GM21717 (cell line): ENCODE measurements around the gene DLGAP3.

Source experiments
- ATAC-seq: cut with Tn5 transposase; IDR thresholded peaks from one replicate; pipeline ENCODE4 v1.9.1; 2021; ENCODE audit warnings: mild to moderate bottlenecking, moderate library complexity; ENCODE audit not compliant: unreplicated experiment

The DLGAP3 gene

DNA sequence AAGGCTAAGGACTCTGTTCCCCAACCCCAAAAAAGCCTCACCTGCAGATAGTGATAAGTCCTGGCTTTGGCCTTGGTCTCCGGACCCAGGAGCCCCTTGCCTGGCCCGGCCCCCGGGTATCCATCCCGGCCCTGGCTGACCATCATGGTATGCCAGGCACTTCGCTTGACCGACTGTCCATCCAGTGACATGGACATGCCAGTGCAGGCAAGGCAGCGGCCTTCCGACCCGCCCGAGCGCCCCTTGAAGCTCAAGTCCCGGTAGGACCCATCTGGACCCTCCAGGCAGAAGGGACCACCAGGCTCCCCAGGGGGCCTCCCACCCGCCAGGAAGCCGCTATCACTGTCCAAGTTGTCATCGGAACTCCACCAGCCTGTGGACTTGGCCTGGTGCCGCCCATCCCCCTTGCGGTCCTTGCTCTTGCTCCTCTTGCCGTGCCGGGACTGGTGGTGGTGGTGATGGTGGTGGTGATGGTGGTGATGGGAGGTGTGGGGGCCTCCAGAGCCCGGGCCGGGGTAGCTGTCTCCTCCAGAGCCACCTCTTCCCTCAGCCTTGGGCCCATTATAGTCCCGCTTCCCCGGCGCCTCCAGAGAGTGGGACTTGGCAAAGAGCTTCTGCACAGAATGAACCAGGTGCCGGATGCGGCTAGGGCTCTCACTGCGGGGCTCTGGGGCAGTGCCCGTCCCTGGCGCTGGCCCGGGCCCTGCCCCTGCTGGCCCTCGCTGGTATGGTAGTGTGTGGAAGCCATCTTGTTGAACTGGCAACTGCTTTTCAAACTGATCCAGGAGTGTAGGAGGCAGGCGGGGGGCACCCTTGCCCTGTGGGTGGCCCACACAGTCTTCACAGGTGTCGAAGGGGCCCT lies 25.0 kb downstream of the DLGAP3 start:
- ATAC-seq, result no peak

GRCh38 chr1:34901919-34902318 lies 27.5 kb downstream of the DLGAP3 start:
- no peak for ATAC-seq

DNA sequence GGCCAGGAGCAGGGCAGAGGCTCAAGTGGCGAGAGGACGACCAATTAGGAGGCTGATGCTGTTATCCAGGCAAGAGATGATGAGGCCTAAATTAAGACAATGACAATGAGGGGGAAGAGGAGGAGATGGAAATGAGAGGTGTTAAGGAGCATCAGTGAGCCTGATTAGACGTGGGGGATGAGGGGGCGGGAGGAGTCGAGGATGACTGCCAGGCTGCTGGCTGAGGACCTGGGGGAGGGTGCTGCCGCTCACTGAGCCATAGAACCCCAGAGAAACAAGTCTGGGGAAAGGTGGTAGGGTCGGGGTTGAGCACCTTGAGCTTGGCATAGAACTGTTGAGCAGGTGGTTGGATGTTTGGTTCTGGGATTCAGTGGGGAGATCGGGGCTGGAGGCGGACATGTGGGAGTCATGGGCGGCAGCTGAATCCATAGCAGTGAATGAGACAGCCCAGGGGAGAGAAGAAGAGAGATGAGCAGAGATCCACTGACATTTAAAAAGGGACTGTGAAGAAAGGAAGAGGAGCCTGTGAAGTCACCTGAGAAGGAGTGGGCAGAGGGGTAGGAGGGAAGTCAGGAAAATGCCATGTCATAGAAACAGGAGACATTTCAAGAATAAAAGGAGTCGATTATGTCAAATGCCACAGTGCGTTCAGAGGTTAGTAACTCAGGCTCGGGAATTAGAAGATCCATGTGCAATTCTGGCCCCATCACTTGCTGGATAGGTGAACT lies 28.5 kb downstream of the DLGAP3 start:
- no peak for ATAC-seq

- ATAC-seq, result no peak
Measured at GRCh38 chr1:34899906-34900305, 29.5 kb downstream of the DLGAP3 start.

DNA sequence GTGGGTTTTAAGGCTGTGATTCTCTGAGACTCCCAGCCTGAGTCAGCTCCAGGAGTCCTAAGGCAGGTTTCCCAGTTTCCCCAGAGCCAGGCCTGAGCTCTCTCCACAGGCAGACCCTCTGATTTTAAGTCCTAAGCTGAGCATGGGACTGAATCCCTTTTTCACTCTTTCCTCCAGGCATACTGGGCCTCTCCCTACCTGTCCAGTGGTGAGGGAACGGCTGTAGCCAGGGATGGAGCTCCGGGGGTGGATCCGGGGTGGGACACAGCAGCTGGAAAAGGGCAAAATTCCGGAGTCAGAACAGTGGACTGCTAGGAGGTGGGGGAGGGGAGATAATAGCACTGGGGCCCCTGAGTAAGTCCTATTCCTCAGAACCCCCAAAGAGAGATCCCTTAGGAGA lies 30.0 kb downstream of the DLGAP3 start:
- no peak for ATAC-seq

GRCh38 chr1:34898330-34898761 lies 31.1 kb downstream of the DLGAP3 start:
- ATAC-seq, result no peak

DNA sequence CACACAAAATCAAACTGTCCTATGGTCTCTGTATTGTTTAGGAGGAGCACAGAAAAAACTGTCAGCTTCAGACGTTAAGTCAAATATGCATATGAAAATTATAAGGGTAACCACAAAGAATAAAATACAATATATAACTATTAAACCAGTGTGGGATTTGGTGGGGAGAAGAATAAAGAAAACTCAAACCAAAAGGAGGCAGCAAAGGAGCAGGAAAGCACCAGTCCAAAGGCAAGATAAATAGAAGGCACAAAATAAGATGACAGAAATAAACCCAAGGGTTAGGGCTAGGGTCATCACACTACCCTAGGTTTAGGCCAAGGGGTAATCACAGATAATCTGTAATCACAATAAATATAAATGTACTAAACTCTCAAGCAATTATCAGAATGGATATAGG lies 32.8 kb downstream of the DLGAP3 start:
- ATAC-seq, result no peak

GRCh38 chr1:34889705-34890104 lies 39.7 kb downstream of the DLGAP3 start:
- ATAC-seq, result no peak

DNA sequence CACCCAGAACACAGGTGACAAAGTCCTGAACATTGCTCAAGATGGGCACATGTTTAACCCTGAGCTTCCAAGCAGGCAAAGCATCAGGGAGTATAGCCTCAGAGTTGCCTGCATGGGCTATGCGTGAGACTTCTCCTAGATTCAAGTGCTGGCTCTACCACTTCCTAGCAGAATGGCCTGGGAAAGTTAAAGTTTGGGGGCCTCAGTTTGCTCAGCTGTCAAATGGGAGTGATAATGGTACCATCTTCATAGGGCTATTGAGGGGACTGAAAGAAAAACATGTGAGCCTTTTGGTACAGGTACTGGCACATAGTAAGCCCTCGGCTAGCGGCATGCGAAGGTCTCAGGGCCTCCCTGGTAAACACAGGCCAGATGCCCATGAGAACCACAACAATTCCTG lies 41.9 kb downstream of the DLGAP3 start:
- no peak for ATAC-seq

- no peak for ATAC-seq
Measured at GRCh38 chr1:34885405-34886247, 43.8 kb downstream of the DLGAP3 start.

GRCh38 chr1:34884961-34885360 lies 44.5 kb downstream of the DLGAP3 start:
- ATAC-seq, result no peak

DNA sequence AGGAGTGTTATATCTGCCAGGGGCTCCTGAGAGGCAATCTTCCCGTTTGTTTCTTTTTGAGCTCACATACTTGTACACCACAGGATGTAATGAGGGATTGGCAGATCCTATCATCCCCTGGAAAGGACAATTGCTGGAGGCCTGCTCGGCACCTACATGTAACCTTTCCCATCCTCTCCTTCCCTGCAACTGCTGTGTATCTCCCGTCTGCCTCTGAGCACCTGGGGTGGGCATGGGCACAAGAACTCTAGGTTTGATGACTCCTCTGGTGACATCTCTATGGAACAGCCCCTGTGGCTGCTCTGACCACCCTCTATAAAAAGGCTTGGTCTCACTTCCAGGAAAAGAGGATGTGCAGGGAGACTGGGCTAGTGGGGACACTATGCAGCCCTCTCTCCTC lies 44.9 kb downstream of the DLGAP3 start:
- no peak for ATAC-seq

GRCh38 chr1:34879230-34879629 lies 50.2 kb downstream of the DLGAP3 start:
- ATAC-seq, result no peak

GRCh38 chr1:34876406-34876805 lies 53.0 kb downstream of the DLGAP3 start:
- no peak for ATAC-seq

DNA sequence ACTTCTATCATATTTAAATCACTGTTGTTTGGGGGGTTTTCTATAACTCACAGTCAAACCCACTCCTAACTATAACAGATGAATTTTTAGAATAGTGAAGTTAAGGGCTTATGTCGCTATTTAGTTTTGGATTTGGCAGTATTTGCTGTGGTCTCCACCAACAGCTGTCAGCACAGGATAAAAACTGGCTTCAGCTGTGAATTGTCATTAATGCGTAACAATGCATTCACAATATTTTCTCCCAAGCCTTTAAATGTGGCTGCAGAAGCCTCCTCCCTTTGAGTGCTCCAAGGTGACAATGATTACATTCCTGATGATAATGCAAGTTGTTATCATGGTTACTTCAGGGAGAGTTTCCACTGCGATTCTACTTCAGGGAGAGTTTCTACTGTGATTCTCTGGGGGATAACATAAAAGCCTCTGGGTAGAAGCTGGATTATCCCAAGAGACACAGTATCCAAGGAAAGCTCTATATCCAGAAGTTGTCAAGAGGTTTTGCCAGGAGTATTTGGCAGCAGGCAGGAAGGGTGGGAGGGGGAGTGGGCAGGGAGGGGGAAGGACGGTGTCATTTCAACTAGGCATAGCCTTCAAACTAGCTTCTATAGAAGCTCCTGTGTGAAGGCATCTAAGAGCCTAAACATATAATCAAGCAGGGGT lies 55.0 kb downstream of the DLGAP3 start:
- no peak for ATAC-seq

- no peak for ATAC-seq
Measured at GRCh38 chr1:34872133-34872503, 57.3 kb downstream of the DLGAP3 start.

- no peak for ATAC-seq
Measured at GRCh38 chr1:34871443-34872132, 57.9 kb downstream of the DLGAP3 start.

DNA sequence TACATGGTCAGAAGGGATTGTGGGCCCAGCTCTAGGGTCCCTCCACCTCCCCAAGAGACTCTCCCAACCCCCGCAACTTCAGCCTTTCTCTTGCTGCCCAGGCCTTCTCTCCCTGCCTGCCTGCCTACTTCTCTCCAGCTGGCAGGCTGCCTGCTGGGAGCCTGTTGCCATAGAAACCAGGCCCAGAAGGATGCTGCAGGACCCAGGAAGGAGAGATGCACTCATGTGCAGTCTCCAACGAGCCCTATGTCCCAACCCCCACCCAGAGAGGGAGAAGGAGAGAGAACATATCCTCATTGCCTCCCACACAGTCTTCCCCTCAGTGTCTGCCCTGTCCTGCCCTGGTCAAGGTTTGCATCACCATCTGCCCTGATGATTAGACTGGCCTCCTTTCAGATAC lies 59.1 kb downstream of the DLGAP3 start:
- ATAC-seq, result no peak

GRCh38 chr1:34869760-34870159 lies 59.7 kb downstream of the DLGAP3 start:
- ATAC-seq, result no peak
